Right atrium auricular region (tissue), 2 donors: Measurements from ENCODE around the gene COMMD4. TPM values are rescaled to one million over a fixed set of nuclear protein-coding genes. Genes with fewer than 3 reads are reported as not detected.
"Not testable (repeated sequence)": the region's sequence is repeated elsewhere in the genome, so short reads cannot be mapped to it uniquely, and the experiment has no call there.

ENCODE experiments used
- DNase-seq: peaks from one replicate; pipeline ENCODE4 v3.0.0-alpha.2; 2019; ENCODE audit warnings: low spot score
- H3K27ac ChIP-seq, 2 donors: fragments of 200-600 bp; sonication (generic); 1 replicate in 1 of 2; 2 replicates in 1 of 2; pipeline ENCODE4 v1.5.1; 2016 to 2019
- H3K27me3 ChIP-seq, 2 donors: fragments of 200-600 bp; sonication (generic); one replicate each; pipeline versions ENCODE4 v1.5.1 to v1.6.0; 2017 to 2019
- H3K36me3 ChIP-seq: fragments of 200-600 bp; sonication (generic); one replicate; pipeline ENCODE4 v1.5.1; 2016
- H3K4me1 ChIP-seq, 2 donors: fragments of 200-600 bp; sonication (generic); one replicate each; pipeline versions ENCODE4 v1.5.1 to v1.6.0; 2017 to 2019
- H3K4me3 ChIP-seq, 2 donors: fragments of 200-600 bp; sonication (generic); 1 replicate in 1 of 2; 2 replicates in 1 of 2; pipeline ENCODE4 v1.5.1; 2017 to 2019; ENCODE audit warnings: mild to moderate bottlenecking in 1 of 2, moderate library complexity in 1 of 2
- H3K9me3 ChIP-seq, 2 donors: fragments of 200-600 bp; sonication (generic); one replicate each; pipeline ENCODE4 v1.5.1; 2019
- total RNA-seq, 2 donors: library from RNA; depleted of rRNA; stranded (reverse); fragments of >200 nt; gene quantifications; one replicate each; pipeline ENCODE4 v1.1.0, GENCODE V29; 2016
- TF ChIP-seq, protein P1 (sequence below), 2 donors: fragments of 200-600 bp; sonication (generic); IDR thresholded peaks; one replicate each; pipeline ENCODE4 v1.5.1; 2019; ENCODE audit warnings: antibody characterized with exemption in 2 of 2

Gene COMMD4
- 10 to 100 TPM; 47.2 to 52.4 TPM for total RNA-seq

DNA sequence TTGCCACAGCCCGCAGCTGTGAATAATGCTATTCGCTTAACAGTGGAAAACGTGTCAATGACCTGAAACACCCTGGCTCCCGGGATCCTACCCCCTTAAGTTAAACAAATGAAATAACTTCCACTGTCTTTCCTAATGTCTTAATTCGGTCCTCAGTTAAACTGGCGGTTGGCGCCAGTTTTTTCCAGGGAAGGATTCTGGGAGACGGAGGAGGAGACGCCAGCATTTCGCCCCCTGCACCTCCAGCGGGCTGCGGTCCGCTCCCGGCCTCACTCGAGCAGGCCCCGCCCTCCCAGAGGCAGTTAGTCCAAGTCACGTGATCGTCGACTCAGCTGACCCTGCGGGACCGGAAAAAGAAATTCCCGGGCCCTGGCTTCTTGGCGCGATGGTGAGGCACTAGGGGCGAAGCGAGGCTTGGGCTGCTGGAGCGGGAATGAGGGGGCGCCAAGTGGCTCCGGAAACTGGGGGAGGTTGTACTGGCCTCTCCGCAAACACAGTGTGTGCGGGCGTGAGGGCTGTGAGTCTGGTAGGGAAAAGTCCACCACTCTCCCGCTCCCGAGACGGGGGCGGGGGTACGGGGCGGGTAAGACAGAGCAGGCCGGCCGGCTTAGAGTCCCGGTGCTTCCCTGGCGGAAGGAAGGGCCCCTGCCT lies at the start of gene COMMD4:
TSS of gene COMMD4 (plus strand) at position 359 of the 651 bp plus-strand sequence. CDS start at position 386, 27 bp downstream.
- DNase-seq: peak; percentile 97
- Histone ChIP-seq H3K27ac (peak within 1 kb of the TSS; percentile 38 to 59), H3K36me3 (peaks cover under 1% of the 10 kb centered on the region), H3K4me1 (peaks cover 0 to 18% of the 10 kb centered on the region in 2 donors), H3K4me3 (peak within 1 kb of the TSS; percentile 45 to 85), H3K27me3 (no peaks in the 10 kb centered on the region), H3K9me3 (no peaks in the 10 kb centered on the region)
- TF ChIP-seq, protein P1, sequence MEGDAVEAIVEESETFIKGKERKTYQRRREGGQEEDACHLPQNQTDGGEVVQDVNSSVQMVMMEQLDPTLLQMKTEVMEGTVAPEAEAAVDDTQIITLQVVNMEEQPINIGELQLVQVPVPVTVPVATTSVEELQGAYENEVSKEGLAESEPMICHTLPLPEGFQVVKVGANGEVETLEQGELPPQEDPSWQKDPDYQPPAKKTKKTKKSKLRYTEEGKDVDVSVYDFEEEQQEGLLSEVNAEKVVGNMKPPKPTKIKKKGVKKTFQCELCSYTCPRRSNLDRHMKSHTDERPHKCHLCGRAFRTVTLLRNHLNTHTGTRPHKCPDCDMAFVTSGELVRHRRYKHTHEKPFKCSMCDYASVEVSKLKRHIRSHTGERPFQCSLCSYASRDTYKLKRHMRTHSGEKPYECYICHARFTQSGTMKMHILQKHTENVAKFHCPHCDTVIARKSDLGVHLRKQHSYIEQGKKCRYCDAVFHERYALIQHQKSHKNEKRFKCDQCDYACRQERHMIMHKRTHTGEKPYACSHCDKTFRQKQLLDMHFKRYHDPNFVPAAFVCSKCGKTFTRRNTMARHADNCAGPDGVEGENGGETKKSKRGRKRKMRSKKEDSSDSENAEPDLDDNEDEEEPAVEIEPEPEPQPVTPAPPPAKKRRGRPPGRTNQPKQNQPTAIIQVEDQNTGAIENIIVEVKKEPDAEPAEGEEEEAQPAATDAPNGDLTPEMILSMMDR (IDR thresholded peaks at IDR 0.05): peak in 1 of 2 donors; percentile 22

DNA sequence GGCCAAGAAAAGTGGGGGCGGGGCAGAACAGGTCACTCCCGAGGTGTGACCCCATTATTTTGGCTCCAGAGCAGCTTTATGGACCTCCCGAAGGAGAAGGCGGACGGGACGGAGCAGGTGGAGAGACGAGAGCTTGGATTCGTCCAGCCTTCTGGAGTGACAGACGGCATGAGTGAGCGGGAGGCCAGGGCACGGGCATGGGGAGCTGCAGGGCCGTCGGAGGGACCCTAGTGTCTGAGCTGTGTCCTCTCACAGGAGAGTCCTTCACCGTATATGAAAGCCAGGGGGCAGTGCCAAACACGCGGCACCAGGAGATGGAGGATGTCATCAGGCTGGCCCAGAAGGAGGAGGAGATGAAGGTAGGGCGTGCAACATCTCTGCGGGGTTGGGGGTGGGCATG lies 42.2 kb upstream of the COMMD4 start:
- not testable (repeated sequence) for H3K27me3 ChIP-seq, H3K4me1 ChIP-seq, H3K4me3 ChIP-seq, DNase-seq, H3K9me3 ChIP-seq, H3K27ac ChIP-seq, H3K36me3 ChIP-seq

DNA sequence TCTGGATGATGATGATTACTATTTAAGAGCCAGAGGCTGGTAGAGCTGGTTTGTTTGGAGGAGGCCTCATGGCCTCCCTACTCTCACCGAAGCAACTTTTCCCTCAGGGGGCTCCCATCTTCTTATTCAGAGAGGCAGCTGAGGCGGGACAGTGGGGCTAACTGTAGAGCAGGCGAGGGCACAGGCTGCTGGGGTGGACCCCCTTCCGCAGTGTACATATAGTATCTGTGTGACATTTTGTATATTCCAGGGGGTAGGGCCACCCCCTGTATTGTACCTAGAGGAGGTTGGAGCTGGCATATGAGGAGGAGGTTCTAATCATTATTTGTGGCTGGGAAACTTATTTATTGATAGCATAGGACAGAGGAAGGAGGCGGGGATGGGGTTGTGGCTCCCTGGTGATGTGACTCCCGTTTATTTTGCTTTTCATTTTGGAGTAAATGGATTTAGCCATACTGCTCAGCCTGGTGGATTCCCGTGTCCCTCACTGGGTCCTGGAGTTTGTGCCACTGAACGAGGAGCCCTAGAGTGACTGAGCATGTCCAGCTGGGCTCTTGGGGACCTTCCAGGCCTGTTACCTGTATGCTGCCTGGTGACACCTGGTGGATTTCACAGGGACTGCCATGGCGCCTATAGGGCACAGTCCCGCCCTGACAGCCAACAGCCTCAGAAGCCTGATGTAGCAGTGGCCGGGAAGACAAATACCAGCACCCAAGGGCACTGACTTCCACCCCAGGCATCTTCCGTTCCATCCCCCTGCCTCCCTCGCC lies 37.1 kb upstream of the COMMD4 start:
- H3K27me3 ChIP-seq, H3K4me1 ChIP-seq, H3K27ac ChIP-seq, H3K9me3 ChIP-seq, H3K4me3 ChIP-seq, H3K36me3 ChIP-seq: not testable (repeated sequence)
- DNase-seq: peak; percentile 18

DNA sequence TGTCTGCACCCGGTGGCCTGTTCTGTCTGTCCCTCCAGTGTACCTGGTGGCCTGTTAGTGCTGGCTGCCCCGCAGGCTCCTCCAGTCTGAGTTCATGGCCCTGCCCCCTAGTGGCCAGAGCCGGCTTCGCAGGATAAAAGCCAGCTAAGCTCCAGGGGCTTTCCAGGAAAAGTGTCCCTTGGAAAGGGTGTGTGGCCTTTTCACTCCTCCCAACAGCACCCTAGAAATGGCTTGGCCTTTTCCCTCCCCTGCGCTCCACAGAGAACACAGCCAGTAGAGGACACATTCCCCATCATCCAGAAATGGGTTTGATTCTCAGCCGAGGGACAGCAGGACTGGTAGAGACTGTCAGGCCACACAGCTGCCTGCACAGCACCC lies 36.6 kb upstream of the COMMD4 start:
- not testable (repeated sequence) for H3K36me3 ChIP-seq, H3K4me3 ChIP-seq, H3K27ac ChIP-seq, H3K4me1 ChIP-seq, H3K27me3 ChIP-seq, H3K9me3 ChIP-seq
- TF ChIP-seq, protein P1 (IDR thresholded peaks at IDR 0.05): peak; percentile 31 to 67
- peak; percentile 62 for DNase-seq

DNA sequence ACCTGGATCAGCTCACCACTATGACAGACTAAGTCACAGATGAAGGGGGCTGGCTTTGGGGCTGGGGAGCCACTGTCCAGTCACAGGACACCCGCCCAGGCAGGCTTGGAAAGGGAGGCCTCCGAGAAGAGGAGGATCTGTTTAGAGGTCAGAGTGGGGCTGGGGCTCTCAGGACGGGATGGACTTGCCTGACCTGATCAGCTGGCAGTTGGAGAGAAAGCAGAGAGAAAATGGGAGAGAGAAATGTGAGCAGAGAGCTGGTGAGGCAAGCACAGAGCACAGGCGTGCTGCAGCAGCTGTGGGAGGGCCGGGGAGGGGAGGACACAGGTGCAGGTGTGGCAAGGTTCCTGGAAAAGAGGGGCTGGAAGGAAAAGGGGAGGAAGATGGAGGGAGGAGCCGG lies 35.8 kb upstream of the COMMD4 start:
- DNase-seq, H3K4me1 ChIP-seq, H3K27me3 ChIP-seq, H3K4me3 ChIP-seq, H3K36me3 ChIP-seq, H3K9me3 ChIP-seq, H3K27ac ChIP-seq: not testable (repeated sequence)

DNA sequence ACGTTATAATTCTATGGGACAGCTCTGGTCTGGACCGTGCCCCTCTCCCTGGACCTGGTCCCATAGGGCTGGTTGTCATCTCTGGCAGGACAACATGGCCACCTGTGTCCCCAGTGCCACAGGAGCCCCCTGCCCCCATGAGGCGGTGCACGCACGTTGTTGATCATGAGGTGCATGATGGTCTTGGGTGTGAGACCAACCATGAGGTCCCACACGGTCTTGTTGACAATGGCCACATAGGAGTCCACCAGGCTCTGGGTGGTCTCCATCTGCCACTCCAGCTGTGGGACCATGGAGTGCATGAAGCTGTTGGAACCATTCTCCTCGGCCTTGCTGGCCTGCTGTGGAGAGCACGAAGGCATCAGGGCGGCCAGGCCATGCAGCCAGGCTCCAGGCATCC lies 33.5 kb upstream of the COMMD4 start:
- Histone ChIP-seq H3K27ac (no peak overlapping the region), H3K4me1 (no peaks in the 10 kb centered on the region), H3K9me3 (no peaks in the 10 kb centered on the region), H3K4me3 (no peak overlapping the region), H3K27me3 (no peaks in the 10 kb centered on the region), H3K36me3 (no peaks in the 10 kb centered on the region)
- TF ChIP-seq, protein P1 (IDR thresholded peaks at IDR 0.05): no peak
- DNase-seq: no peak

DNA sequence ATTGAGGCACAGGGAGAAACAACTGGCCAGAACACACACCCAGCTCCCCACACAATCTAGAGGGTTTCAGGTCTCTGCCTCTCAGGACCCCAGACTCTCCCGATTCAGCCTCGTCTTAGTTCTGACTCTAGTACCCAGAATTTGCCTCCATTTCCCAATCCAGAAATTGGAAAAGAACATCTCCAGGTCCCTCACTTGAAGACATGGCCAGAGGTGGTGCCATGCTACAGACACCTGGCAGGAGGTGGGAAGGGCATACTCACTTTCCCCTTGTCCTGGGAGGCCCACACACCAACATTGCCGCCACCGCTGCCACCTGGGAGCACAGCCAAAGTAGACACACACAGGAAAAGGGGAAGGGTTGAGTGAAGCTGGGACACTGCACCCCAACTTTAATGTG lies 33.1 kb upstream of the COMMD4 start:
- DNase-seq, H3K9me3 ChIP-seq, H3K27ac ChIP-seq, H3K27me3 ChIP-seq, H3K4me1 ChIP-seq, H3K4me3 ChIP-seq, H3K36me3 ChIP-seq: not testable (repeated sequence)

DNA sequence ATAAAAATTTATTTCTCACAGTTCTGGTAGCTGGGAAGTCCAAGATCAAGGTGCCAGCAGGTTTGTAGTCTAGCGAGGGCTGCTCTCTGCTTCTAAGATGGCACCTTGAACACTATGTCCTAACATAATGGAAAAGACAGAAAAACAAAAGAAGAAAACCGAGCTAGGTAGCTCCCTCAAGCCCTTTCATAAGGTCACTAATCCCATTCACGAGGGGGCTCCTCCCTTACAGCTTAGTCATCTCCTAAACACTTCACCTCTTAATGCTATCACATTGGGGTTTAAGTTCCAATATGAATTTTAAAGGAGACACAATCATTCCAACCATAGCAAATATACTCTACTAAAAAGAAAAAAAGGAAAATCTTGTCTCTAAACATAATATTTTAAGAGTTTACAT lies 29.7 kb upstream of the COMMD4 start:
- TF ChIP-seq, protein P1 (IDR thresholded peaks at IDR 0.05): no peak
- H3K4me1 ChIP-seq: no peaks in the 10 kb centered on the region
- no peaks in the 10 kb centered on the region for H3K27me3 ChIP-seq
- no peak for DNase-seq
- H3K36me3 ChIP-seq: no peaks in the 10 kb centered on the region
- H3K27ac ChIP-seq: no peak overlapping the region
- H3K9me3 ChIP-seq: no peaks in the 10 kb centered on the region
- H3K4me3 ChIP-seq: no peak overlapping the region
